BE2C (cell line): ENCODE results near the gene TUBB2B.

ENCODE experiments used
- DNase-seq: peaks from one replicate; pipeline ENCODE4 v3.0.0-alpha.2; 2020
- H3K27me3 ChIP-seq: fragments of 250-450 bp; sonication (Bioruptor Pico); 2 replicates; pipeline ENCODE4 v1.5.1; 2020; ENCODE audit warnings: mild to moderate bottlenecking
- H3K36me3 ChIP-seq: fragments of 250-450 bp; sonication (Bioruptor Pico); 2 replicates; pipeline ENCODE4 v1.5.1; 2020; ENCODE audit warnings: mild to moderate bottlenecking
- H3K4me1 ChIP-seq: fragments of 250-450 bp; sonication (Bioruptor Pico); 2 replicates; pipeline ENCODE4 v1.5.1; 2020
- H3K4me3 ChIP-seq: 2 replicates; pipeline ENCODE4 v1.5.1; 2011; ENCODE audit warnings: low read depth, low read length
- H3K9me3 ChIP-seq: fragments of 250-450 bp; sonication (Bioruptor Pico); 2 replicates; pipeline ENCODE4 v1.5.1; 2020
- CTCF ChIP-seq: IDR thresholded peaks from 2 replicates; pipeline ENCODE4 v1.5.1; 2012; ENCODE audit warnings: mild to moderate bottlenecking, low read depth, low read length

TUBB2B gene

GRCh38 chr6:3265671-3266070 lies 38.2 kb upstream of the TUBB2B start:
- DNase-seq = no peak
- H3K27me3 ChIP-seq = no peaks in the 10 kb centered on the region
- H3K4me1 ChIP-seq = peaks cover 7% of the 10 kb centered on the region; the same call in 1 of the 2 replicates
- H3K4me3 ChIP-seq = no peak overlapping the region
- peaks cover 75% of the 10 kb centered on the region for H3K36me3 ChIP-seq
- no peak for TF ChIP-seq CTCF
- H3K9me3 ChIP-seq = no peaks in the 10 kb centered on the region

- Histone ChIP-seq H3K36me3 (peaks cover 66% of the 10 kb centered on the region), H3K9me3 (no peaks in the 10 kb centered on the region), H3K4me1 (peaks cover 7% of the 10 kb centered on the region; the same call in 1 of the 2 replicates), H3K27me3 (no peaks in the 10 kb centered on the region), H3K4me3 (no peak overlapping the region)
- no peak for DNase-seq
- TF ChIP-seq CTCF = no peak
These were observed 36.9 kb upstream of the TUBB2B start for GRCh38 chr6:3264356-3264755.

GRCh38 chr6:3263096-3263495 lies 35.6 kb upstream of the TUBB2B start:
- H3K9me3 ChIP-seq = no peaks in the 10 kb centered on the region
- peaks cover 7% of the 10 kb centered on the region; the same call in 1 of the 2 replicates for H3K4me1 ChIP-seq
- peaks cover 54% of the 10 kb centered on the region for H3K36me3 ChIP-seq
- peak; percentile 46 for DNase-seq
- H3K27me3 ChIP-seq = no peaks in the 10 kb centered on the region
- no peak overlapping the region for H3K4me3 ChIP-seq
- TF ChIP-seq CTCF = no peak

- Histone ChIP-seq H3K27me3 (no peaks in the 10 kb centered on the region), H3K4me3 (peak overlapping the region; percentile 14; the same call in 1 of the 2 replicates), H3K36me3 (peaks cover 44% of the 10 kb centered on the region)
These were observed 34.5 kb upstream of the TUBB2B start for GRCh38 chr6:3261921-3262320.

GRCh38 chr6:3261518-3261820 lies 34.0 kb upstream of the TUBB2B start:
- Histone ChIP-seq H3K4me1 (peaks cover 7% of the 10 kb centered on the region; the same call in 1 of the 2 replicates), H3K36me3 (peaks cover 44% of the 10 kb centered on the region), H3K4me3 (peak overlapping the region; percentile 14; the same call in 1 of the 2 replicates), H3K27me3 (no peaks in the 10 kb centered on the region), H3K9me3 (no peaks in the 10 kb centered on the region)
- no peak for DNase-seq
- TF ChIP-seq CTCF = no peak

More at GRCh38 chr6:3261921-3262320, 34.5 kb upstream of the TUBB2B start:
- Histone ChIP-seq H3K4me1 (peaks cover 7% of the 10 kb centered on the region; the same call in 1 of the 2 replicates), H3K9me3 (no peaks in the 10 kb centered on the region)
- TF ChIP-seq CTCF = no peak
- DNase-seq = no peak

- H3K36me3 ChIP-seq = peaks cover 39% of the 10 kb centered on the region
- H3K4me1 ChIP-seq = peaks cover 7% of the 10 kb centered on the region; the same call in 1 of the 2 replicates
- no peak for TF ChIP-seq CTCF
- no peak for DNase-seq
- H3K27me3 ChIP-seq = no peaks in the 10 kb centered on the region
- H3K4me3 ChIP-seq = peak overlapping the region; percentile 96
- no peaks in the 10 kb centered on the region for H3K9me3 ChIP-seq
These were observed 33.5 kb upstream of the TUBB2B start for GRCh38 chr6:3260772-3261517.
